ENCODE results near the gene TXNDC16. TPM values are rescaled to one million over a fixed set of nuclear protein-coding genes. Genes with fewer than 3 reads are reported as not detected.
A peak's percentile ranks its signal among the peaks of the same experiment; 100 is the strongest.

Gene TXNDC16
- polyA plus RNA-seq, 3 donors from 2014 or later, result 2.1 to 3.0 (median 2.2) TPM

DNA sequence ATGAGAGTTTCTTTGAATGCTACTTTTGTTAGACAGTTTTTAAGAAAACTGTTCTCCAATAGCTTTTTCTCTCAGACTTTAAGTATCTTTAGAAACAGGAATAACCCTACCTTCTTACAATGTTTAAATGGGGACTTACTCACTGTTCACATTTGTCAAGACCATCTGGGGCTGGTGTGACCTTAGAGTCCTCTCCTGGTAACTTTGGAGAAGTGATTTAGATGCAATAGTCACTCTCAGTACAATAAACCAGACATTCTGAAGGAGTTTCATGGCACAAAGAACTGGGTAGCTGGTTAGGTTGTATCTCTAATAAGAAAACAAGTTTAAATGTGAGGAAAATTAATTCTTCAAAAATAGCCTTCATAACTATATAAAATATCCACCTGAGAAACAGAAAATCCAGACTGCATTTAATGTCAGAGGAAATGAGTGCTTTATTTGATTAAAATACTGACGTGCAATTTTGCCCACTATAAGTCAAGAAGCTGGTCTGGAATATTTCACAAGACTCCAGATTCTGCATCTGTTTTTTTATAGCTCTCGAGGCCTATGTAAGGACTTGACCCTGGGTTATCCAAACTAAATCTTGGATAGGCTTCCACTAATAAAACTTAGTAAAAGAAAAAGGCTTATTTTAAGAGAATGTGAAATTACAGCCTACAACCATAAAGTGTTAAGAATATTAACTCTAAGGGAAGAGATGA, 129.5 kb downstream of the TXNDC16 start:
- no peaks in the 10 kb centered on the region for H3K4me1 Mint-ChIP-seq
- H3K36me3 Mint-ChIP-seq, result peaks cover 0 to 9% (median 7%) of the 10 kb centered on the region in 3 donors
- no peak overlapping the region for H3K4me3 Mint-ChIP-seq
- no peaks in the 10 kb centered on the region for H3K9me3 Mint-ChIP-seq
- DNase-seq, result no peak
- H3K27ac Mint-ChIP-seq, result no peak overlapping the region
- H3K27me3 Mint-ChIP-seq (ENCODE audit: low read depth in 3 of 3), result peaks cover 3 to 6% (median 4%) of the 10 kb centered on the region in 3 donors

DNA sequence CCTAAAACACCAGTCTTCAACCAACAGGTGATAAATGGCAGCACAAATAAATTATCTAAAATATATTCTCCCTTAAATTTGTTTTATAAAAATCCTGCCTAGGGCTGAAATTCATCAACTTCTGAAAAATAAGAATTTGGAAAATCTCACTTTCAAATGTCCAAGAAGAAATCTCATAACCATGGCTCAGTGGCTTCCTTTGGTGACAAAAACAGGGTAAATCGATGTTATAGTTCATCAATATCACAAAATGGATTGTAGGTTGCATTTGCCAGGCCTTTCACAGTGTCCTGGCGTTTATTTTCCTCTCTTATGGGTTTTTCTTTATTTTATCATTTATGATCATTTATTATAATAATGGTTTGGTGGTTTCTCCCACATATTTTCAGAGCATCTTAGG, 135.2 kb downstream of the TXNDC16 start:
- H3K27ac Mint-ChIP-seq, result no peak overlapping the region
- no peak overlapping the region for H3K4me3 Mint-ChIP-seq
- no peak for DNase-seq
- H3K27me3 Mint-ChIP-seq (ENCODE audit: low read depth in 3 of 3), result peaks cover 0 to 6% (median 0%) of the 10 kb centered on the region in 3 donors
- H3K4me1 Mint-ChIP-seq, result no peaks in the 10 kb centered on the region
- H3K9me3 Mint-ChIP-seq, result no peaks in the 10 kb centered on the region
- no peaks in the 10 kb centered on the region for H3K36me3 Mint-ChIP-seq

DNA sequence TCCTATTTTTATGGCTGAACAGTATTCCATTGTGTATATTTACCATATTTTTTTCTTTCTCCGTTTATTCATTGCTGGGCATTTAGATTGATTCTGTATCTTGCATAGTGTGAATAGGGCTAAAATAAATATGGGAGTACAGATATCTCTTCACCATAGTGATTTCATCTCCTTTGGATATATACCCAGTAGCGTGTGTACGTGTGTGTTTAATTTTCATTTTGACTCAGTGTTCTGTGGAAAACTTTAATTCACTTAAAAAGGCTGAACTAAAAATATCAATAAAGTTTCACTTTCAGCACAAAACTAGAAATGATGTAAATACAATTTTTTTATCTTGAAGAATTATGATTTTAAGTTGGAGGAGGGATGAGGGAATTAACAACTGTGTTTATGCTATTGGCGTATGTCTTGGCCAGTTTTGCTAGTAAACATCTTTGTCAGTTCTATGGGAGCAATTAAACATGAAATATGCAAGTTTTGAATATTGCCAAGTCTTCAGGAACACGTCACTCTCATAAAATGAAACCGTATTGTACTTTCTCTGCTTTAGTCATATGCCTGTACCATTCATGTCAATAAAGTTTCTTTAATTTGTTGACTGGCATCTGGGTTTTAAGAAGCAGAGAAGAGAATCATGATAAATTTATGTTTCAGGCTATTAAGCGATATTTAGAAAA, 138.4 kb downstream of the TXNDC16 start:
- Mint-ChIP-seq H3K27ac (no peak overlapping the region), H3K4me1 (no peaks in the 10 kb centered on the region), H3K4me3 (peak overlapping the region in 1 of 5 donors; percentile 30), H3K27me3 (ENCODE audit: low read depth in 3 of 3) (peaks cover 0 to 2% (median 0%) of the 10 kb centered on the region in 3 donors), H3K9me3 (no peaks in the 10 kb centered on the region), H3K36me3 (no peaks in the 10 kb centered on the region)
- no peak for DNase-seq

GRCh38 chr14:52412426-52412825, 139.9 kb downstream of the TXNDC16 start:
- Mint-ChIP-seq H3K4me3 (no peak overlapping the region), H3K4me1 (no peaks in the 10 kb centered on the region), H3K27ac (no peak overlapping the region), H3K36me3 (no peaks in the 10 kb centered on the region), H3K27me3 (ENCODE audit: low read depth in 3 of 3) (no peaks in the 10 kb centered on the region), H3K9me3 (no peaks in the 10 kb centered on the region)
- no peak for DNase-seq

- H3K27ac Mint-ChIP-seq, result no peak overlapping the region
- no peaks in the 10 kb centered on the region for H3K9me3 Mint-ChIP-seq
- peaks cover 0 to 9% (median 0%) of the 10 kb centered on the region in 3 donors for H3K36me3 Mint-ChIP-seq
- H3K27me3 Mint-ChIP-seq (ENCODE audit: low read depth in 3 of 3), result peaks cover 0 to 2% (median 0%) of the 10 kb centered on the region in 3 donors
- no peak overlapping the region for H3K4me3 Mint-ChIP-seq
- H3K4me1 Mint-ChIP-seq, result peaks cover 30% of the 10 kb centered on the region in 2 donors
- no peak for DNase-seq
Observed at GRCh38 chr14:52405314-52405713, 147.0 kb downstream of the TXNDC16 start.

GRCh38 chr14:52402812-52403526, 149.3 kb downstream of the TXNDC16 start:
- H3K4me3 Mint-ChIP-seq, result no peak overlapping the region
- peaks cover 32 to 33% of the 10 kb centered on the region in 2 donors for H3K4me1 Mint-ChIP-seq
- H3K9me3 Mint-ChIP-seq, result no peaks in the 10 kb centered on the region
- peak overlapping the region in 1 of 6 donors; percentile 64 for H3K27ac Mint-ChIP-seq
- H3K27me3 Mint-ChIP-seq (ENCODE audit: low read depth in 3 of 3), result peaks cover 0 to 2% (median 0%) of the 10 kb centered on the region in 3 donors
- DNase-seq, result no peak
- peaks cover 0 to 12% (median 0%) of the 10 kb centered on the region in 3 donors for H3K36me3 Mint-ChIP-seq

DNA sequence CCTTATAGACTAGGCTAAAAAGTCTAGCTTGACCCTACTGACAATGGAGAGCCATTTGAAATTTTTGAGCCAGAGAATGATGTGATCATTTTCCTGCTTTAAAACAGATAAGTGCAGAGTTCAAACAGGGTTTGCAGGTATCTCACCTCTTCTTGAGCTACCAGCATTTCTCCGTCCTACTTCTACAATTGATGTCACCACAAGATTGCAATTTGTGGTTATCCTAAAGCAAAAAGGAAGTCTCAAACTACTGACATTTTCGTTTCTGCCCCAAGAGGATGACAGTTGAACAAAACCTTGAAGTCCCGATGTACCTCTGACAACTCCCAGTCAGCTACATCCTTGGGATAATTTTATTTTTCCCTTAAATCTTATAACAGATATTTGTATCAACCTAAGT, 151.5 kb downstream of the TXNDC16 start:
- H3K9me3 Mint-ChIP-seq, result peaks cover 0 to 4% (median 0%) of the 10 kb centered on the region in 6 donors
- peak overlapping the region in 3 of 6 donors; percentile 6 to 20 (median 18) for H3K27ac Mint-ChIP-seq
- H3K27me3 Mint-ChIP-seq (ENCODE audit: low read depth in 3 of 3), result peaks cover 0 to 3% (median 2%) of the 10 kb centered on the region in 3 donors
- peaks cover 35 to 36% of the 10 kb centered on the region in 2 donors for H3K4me1 Mint-ChIP-seq
- H3K36me3 Mint-ChIP-seq, result peaks cover 0 to 12% (median 4%) of the 10 kb centered on the region in 3 donors
- DNase-seq, result peak in 2 of 3 donors; percentile 18 to 34
- peak overlapping the region; percentile 10 to 52 (median 28) for H3K4me3 Mint-ChIP-seq

DNA sequence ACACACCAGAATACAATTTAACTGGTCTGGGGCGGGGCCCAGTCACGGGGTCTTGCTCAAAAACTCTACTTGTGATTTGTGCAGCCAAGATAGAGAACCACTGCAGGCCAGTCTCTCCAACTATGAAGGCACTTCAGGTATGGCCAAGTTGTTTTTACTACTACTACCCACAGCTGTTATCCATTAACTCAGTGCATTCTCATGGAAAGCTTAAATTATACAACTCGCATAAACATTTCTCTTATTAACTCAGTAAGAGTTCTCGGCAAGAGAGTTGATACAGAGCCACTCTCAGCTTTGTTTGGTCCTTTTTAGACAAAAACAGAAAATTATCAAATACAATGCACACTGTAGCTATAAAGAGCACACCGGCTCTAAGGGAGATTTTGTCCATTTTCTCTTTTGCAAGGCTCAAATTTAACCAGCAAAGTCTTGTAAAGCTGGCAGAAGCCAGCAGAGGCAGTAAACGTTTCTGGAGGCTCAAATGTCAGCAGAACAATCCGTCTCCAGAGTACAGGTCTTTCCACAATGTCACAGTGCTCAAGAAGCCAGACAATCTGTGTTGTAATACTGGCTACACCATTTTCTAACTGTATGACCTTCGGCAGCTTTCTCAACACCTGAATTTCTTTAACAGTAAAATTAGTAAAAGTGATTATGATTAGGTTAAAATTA, 152.2 kb downstream of the TXNDC16 start:
- Mint-ChIP-seq H3K9me3 (peaks cover 0 to 4% (median 0%) of the 10 kb centered on the region in 6 donors), H3K27me3 (ENCODE audit: low read depth in 3 of 3) (peaks cover 0 to 3% (median 2%) of the 10 kb centered on the region in 3 donors), H3K4me3 (peak overlapping the region in 1 of 5 donors; percentile 43), H3K27ac (no peak overlapping the region), H3K36me3 (peaks cover 0 to 12% (median 5%) of the 10 kb centered on the region in 3 donors), H3K4me1 (peaks cover 37 to 40% of the 10 kb centered on the region in 2 donors)
- DNase-seq, result no peak

DNA sequence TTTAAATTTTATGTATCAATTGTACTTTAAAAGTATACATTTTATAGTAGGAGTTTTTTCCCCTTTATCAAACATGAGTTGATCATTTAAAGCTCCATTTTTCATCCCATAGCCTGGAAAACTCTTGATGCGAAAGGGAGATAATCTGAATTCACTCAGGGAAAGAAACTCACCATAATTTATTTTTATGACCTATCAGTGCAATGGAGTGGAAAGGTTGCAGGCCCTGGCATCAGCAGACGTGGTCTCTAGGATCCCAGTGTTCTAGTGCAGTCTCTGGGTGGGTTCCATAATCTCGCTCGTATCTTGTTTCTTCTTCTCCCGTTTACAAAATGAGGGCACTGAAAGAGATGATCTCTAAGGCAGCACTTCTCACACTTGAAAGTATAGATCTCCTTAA, 153.2 kb downstream of the TXNDC16 start:
- Mint-ChIP-seq H3K9me3 (peaks cover 0 to 4% (median 0%) of the 10 kb centered on the region in 6 donors), H3K36me3 (peaks cover 0 to 8% (median 8%) of the 10 kb centered on the region in 3 donors), H3K4me3 (no peak overlapping the region), H3K27ac (peak overlapping the region in 1 of 6 donors; percentile 16), H3K4me1 (peaks cover 39 to 44% of the 10 kb centered on the region in 2 donors), H3K27me3 (ENCODE audit: low read depth in 3 of 3) (peaks cover 0 to 3% (median under 1%) of the 10 kb centered on the region in 3 donors)
- no peak for DNase-seq

- Mint-ChIP-seq H3K4me3 (peak overlapping the region in 1 of 5 donors; percentile 26), H3K36me3 (peaks cover 0 to 8% (median 7%) of the 10 kb centered on the region in 3 donors), H3K27ac (no peak overlapping the region), H3K9me3 (peaks cover 0 to 4% (median 0%) of the 10 kb centered on the region in 6 donors), H3K4me1 (peaks cover 34 to 45% of the 10 kb centered on the region in 2 donors), H3K27me3 (ENCODE audit: low read depth in 3 of 3) (peaks cover 0 to 3% (median 0%) of the 10 kb centered on the region in 3 donors)
- DNase-seq, result no peak
Observed at GRCh38 chr14:52397844-52398243, 154.5 kb downstream of the TXNDC16 start.

GRCh38 chr14:52395728-52396127, 156.6 kb downstream of the TXNDC16 start:
- Mint-ChIP-seq H3K4me1 (peaks cover 13 to 25% of the 10 kb centered on the region in 2 donors), H3K27me3 (ENCODE audit: low read depth in 3 of 3) (peaks cover 0 to 3% (median 2%) of the 10 kb centered on the region in 3 donors), H3K9me3 (peaks cover 0 to 4% (median 0%) of the 10 kb centered on the region in 6 donors), H3K27ac (peak overlapping the region in 1 of 6 donors; percentile 38), H3K36me3 (peaks cover 0 to 8% (median 7%) of the 10 kb centered on the region in 3 donors), H3K4me3 (no peak overlapping the region)
- DNase-seq, result no peak

DNA sequence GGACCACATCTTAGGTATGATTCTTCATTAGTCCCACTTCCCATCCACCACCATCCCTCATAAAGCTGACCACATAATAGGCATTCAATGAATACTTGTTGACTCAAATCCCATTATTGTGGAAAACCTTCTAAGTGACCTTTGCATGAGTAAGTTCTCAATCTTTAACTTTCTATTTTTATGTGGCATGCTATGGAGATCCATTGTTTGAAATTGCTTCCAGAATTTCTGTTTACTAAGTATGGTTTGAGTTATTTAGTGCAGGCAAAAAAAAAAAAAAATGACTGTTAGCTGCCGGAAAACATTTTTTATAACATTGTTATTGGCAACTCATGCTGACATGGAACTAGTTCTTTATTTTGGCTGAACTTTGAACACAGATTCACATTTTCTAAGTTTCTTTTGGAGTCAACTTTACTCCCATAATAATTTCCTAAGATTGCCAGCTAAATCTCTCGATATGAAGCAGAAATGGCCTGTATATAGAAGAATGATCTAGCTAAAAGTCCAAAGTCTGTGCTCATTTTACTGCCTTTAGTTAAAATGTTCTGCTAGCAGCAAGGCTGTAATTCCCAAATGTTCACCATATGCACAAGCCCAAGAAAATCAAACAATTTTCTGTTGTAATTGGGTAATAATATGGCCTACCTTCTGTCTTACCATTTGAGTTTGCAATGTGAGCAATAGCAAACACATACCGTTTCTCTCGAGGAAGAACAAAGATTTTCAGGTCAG, 160.3 kb downstream of the TXNDC16 start:
- Mint-ChIP-seq H3K27ac (no peak overlapping the region), H3K36me3 (peaks cover 0 to 7% (median 7%) of the 10 kb centered on the region in 3 donors), H3K9me3 (peaks cover 0 to 3% (median 0%) of the 10 kb centered on the region in 6 donors)

More for the DNA sequence above, 160.3 kb downstream of the TXNDC16 start:
- no peak for DNase-seq
- H3K27me3 Mint-ChIP-seq (ENCODE audit: low read depth in 3 of 3), result peaks cover 0 to 4% (median 3%) of the 10 kb centered on the region in 3 donors
- H3K4me3 Mint-ChIP-seq, result no peak overlapping the region
- peaks cover 5 to 19% of the 10 kb centered on the region in 2 donors for H3K4me1 Mint-ChIP-seq
